Lower leg skin (tissue), 4 donors: ENCODE measurements around the gene C10orf67. TPM values are rescaled to one million over a fixed set of nuclear protein-coding genes. Genes with fewer than 3 reads are reported as not detected.
A peak's percentile ranks its signal among the peaks of the same experiment; 100 is the strongest.
"Not testable (repeated sequence)": the region's sequence is repeated elsewhere in the genome, so short reads cannot be mapped to it uniquely, and the experiment has no call there.

Experiments
- DNase-seq, 2 donors: peaks; one replicate each; pipeline ENCODE4 v3.0.0-alpha.2; 2019; ENCODE audit warnings: low spot score in 2 of 2
- H3K4me3 ChIP-seq: fragments of 200-600 bp; sonication (generic); 2 replicates; pipeline ENCODE4 v1.5.1; 2017; ENCODE audit warnings: mild to moderate bottlenecking, low read depth; ENCODE audit not compliant: poor library complexity, severe bottlenecking
- CTCF ChIP-seq, 3 donors: fragments of 450-650 bp; IDR thresholded peaks; one replicate each; pipeline ENCODE4 v1.5.1; 2016; ENCODE audit warnings: antibody characterized with exemption in 3 of 3, mild to moderate bottlenecking in 3 of 3, moderate library complexity in 2 of 3
- POLR2A ChIP-seq, 2 donors: fragments of 450-650 bp; IDR thresholded peaks; one replicate each; pipeline ENCODE4 v1.6.1; 2016 to 2017; ENCODE audit warnings: antibody characterized with exemption in 2 of 2, mild to moderate bottlenecking in 1 of 2, moderate library complexity in 1 of 2
- WGBS, 2 donors: methylation state at CpG; one replicate each; pipeline ENCODE4 v1.1.5; 2018; 5-methylcytosine and 5-hydroxymethylcytosine counted together
- intact Hi-C: fragments of 100-400 bp; cut with DNase I; formaldehyde crosslinking; loops from one replicate; pipeline ENCODE4 v1.15.0; 2023; ENCODE audit warnings: low total_unique reads
- total RNA-seq, 4 donors: library from RNA; depleted of rRNA; stranded (reverse); fragments of >200 nt; gene quantifications; one replicate each; pipeline ENCODE4 v1.1.0, GENCODE V29; 2016

Gene C10orf67
- total RNA-seq = 1 to 10 TPM in 1 of 4 donors, under 1 TPM in 3; 0.30 to 1.3 (median 0.65) TPM

GRCh38 chr10:23344241-23344841, at the start of gene C10orf67:
Gene C10orf67 (minus strand): TSS chr10:23344797. CDS start chr10:23344774, 23 bp downstream.
- intact Hi-C loops = no loop called here
- H3K4me3 ChIP-seq = no peak within 1 kb of the TSS
- WGBS, 2 donors = 1 to 4% methylated on average over 21 to 30 of the region's 31 CpGs
- no peak for DNase-seq
- TF ChIP-seq CTCF (IDR thresholded peaks at IDR 0.05) = no peak
- TF ChIP-seq POLR2A (IDR thresholded peaks at IDR 0.05) = no peak

- no peak for DNase-seq
- H3K4me3 ChIP-seq = no peak overlapping the region
- 75 to 88% methylated on average over 2 of the region's 2 CpGs for WGBS, 2 donors
- TF ChIP-seq CTCF (IDR thresholded peaks at IDR 0.05) (no peak), POLR2A (IDR thresholded peaks at IDR 0.05) (no peak)
- intact Hi-C loops = no loop called here
Observed at GRCh38 chr10:23391821-23392220, 47.2 kb upstream of the C10orf67 start.

- TF ChIP-seq POLR2A (IDR thresholded peaks at IDR 0.05) (no peak), CTCF (IDR thresholded peaks at IDR 0.05) (no peak)
- intact Hi-C loops = no loop called here
- WGBS, 2 donors = 55 to 74% methylated on average over 4 of the region's 4 CpGs
- H3K4me3 ChIP-seq = no peak overlapping the region
- DNase-seq = no peak
Observed at GRCh38 chr10:23390809-23391208, 46.2 kb upstream of the C10orf67 start.

- intact Hi-C loops, DNase-seq, H3K4me3 ChIP-seq: not testable (repeated sequence)
- 90 to 91% methylated on average over 10 of the region's 10 CpGs for WGBS, 2 donors
Observed at GRCh38 chr10:23390408-23390807, 45.8 kb upstream of the C10orf67 start.

- H3K4me3 ChIP-seq, intact Hi-C loops, DNase-seq: not testable (repeated sequence)
- 87 to 96% methylated on average over 3 of the region's 3 CpGs for WGBS, 2 donors
Observed at GRCh38 chr10:23387516-23387915, 42.9 kb upstream of the C10orf67 start.

- intact Hi-C loops = no loop called here
- TF ChIP-seq CTCF (IDR thresholded peaks at IDR 0.05) (no peak), POLR2A (IDR thresholded peaks at IDR 0.05) (no peak)
- 86 to 89% methylated on average over 3 of the region's 3 CpGs for WGBS, 2 donors
- DNase-seq = no peak
- no peak overlapping the region for H3K4me3 ChIP-seq
Observed at GRCh38 chr10:23386052-23386451, 41.5 kb upstream of the C10orf67 start.

GRCh38 chr10:23384364-23384763, 39.8 kb upstream of the C10orf67 start:
- TF ChIP-seq POLR2A (IDR thresholded peaks at IDR 0.05) (no peak), CTCF (IDR thresholded peaks at IDR 0.05) (no peak)
- WGBS, 2 donors = 45 to 56% methylated on average over 1 of the region's 1 CpG
- peak in 1 of 2 donors; percentile 26 for DNase-seq
- H3K4me3 ChIP-seq = no peak overlapping the region
- intact Hi-C loops = no loop called here
